Measurements from ENCODE around the gene RASGEF1C.

GRCh38 chr5:180122875-180123274 is 86.1 kb downstream of the RASGEF1C start:
- no peak for TF ChIP-seq DMAP1 (CRISPR knock-in tag; IDR thresholded peaks at IDR 0.05)
- no peak for TF ChIP-seq TP53 (CRISPR knock-in tag; conservative IDR thresholded peaks at IDR 0.05)
- TF ChIP-seq ZBTB10 (CRISPR knock-in tag; IDR thresholded peaks at IDR 0.05; ENCODE audit: borderline replicate concordance): no peak
- no peak for TF ChIP-seq SUZ12 (IDR thresholded peaks at IDR 0.05; ENCODE audit: low read depth, low read length)
- TF ChIP-seq CREM (IDR thresholded peaks at IDR 0.05): no peak
- TF ChIP-seq CREM (CRISPR knock-in tag; IDR thresholded peaks at IDR 0.05): no peak
- TF ChIP-seq NFAT5 (CRISPR knock-in tag; IDR thresholded peaks at IDR 0.05): no peak
- no peak for TF ChIP-seq ZNF318 (CRISPR knock-in tag; IDR thresholded peaks at IDR 0.05)
- TF ChIP-seq ZNF772 (CRISPR knock-in tag; IDR thresholded peaks at IDR 0.05): no peak
- TF ChIP-seq, protein P1, sequence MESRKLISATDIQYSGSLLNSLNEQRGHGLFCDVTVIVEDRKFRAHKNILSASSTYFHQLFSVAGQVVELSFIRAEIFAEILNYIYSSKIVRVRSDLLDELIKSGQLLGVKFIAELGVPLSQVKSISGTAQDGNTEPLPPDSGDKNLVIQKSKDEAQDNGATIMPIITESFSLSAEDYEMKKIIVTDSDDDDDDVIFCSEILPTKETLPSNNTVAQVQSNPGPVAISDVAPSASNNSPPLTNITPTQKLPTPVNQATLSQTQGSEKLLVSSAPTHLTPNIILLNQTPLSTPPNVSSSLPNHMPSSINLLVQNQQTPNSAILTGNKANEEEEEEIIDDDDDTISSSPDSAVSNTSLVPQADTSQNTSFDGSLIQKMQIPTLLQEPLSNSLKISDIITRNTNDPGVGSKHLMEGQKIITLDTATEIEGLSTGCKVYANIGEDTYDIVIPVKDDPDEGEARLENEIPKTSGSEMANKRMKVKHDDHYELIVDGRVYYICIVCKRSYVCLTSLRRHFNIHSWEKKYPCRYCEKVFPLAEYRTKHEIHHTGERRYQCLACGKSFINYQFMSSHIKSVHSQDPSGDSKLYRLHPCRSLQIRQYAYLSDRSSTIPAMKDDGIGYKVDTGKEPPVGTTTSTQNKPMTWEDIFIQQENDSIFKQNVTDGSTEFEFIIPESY (CRISPR knock-in tag; IDR thresholded peaks at IDR 0.05): no peak
